ENCODE measurements around the gene APELA.

The APELA gene

GRCh38 chr4:164943192-164943591 is 66.2 kb downstream of the APELA start:
- TF ChIP-seq ZFX (IDR thresholded peaks at IDR 0.05): no peak
- TF ChIP-seq, protein P1, sequence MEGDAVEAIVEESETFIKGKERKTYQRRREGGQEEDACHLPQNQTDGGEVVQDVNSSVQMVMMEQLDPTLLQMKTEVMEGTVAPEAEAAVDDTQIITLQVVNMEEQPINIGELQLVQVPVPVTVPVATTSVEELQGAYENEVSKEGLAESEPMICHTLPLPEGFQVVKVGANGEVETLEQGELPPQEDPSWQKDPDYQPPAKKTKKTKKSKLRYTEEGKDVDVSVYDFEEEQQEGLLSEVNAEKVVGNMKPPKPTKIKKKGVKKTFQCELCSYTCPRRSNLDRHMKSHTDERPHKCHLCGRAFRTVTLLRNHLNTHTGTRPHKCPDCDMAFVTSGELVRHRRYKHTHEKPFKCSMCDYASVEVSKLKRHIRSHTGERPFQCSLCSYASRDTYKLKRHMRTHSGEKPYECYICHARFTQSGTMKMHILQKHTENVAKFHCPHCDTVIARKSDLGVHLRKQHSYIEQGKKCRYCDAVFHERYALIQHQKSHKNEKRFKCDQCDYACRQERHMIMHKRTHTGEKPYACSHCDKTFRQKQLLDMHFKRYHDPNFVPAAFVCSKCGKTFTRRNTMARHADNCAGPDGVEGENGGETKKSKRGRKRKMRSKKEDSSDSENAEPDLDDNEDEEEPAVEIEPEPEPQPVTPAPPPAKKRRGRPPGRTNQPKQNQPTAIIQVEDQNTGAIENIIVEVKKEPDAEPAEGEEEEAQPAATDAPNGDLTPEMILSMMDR (conservative IDR thresholded peaks at IDR 0.05): no peak
- no peak overlapping the region for H3K27ac ChIP-seq

- H3K27ac ChIP-seq: no peak overlapping the region
- no peak for TF ChIP-seq ZFX (IDR thresholded peaks at IDR 0.05)
- TF ChIP-seq, protein P1 (conservative IDR thresholded peaks at IDR 0.05): no peak
Observed at GRCh38 chr4:164945146-164945545, 68.2 kb downstream of the APELA start.

GRCh38 chr4:164946810-164947209 is 69.8 kb downstream of the APELA start:
- TF ChIP-seq ZFX (IDR thresholded peaks at IDR 0.05): no peak
- TF ChIP-seq, protein P1 (conservative IDR thresholded peaks at IDR 0.05): no peak
- H3K27ac ChIP-seq: no peak overlapping the region
